ENCODE results near the gene IL21R.
"Not testable (repeated sequence)": the region's sequence is repeated elsewhere in the genome, so short reads cannot be mapped to it uniquely, and the experiment has no call there.

IL21R gene

GRCh38 chr16:27374221-27374803 lies 27.7 kb upstream of the IL21R start:
- in situ Hi-C loops (cut with MboI; ENCODE audit: low pct_unique_long_range_greater_than_20kb, low sequenced_read_pairs): no loop called here
- peak; percentile 67 for DNase-seq

- peak; percentile 99 for DNase-seq
- in situ Hi-C loops (cut with MboI; ENCODE audit: low pct_unique_long_range_greater_than_20kb, low sequenced_read_pairs): no loop called here
Measured at GRCh38 chr16:27374804-27375425, 27.1 kb upstream of the IL21R start.

GRCh38 chr16:27377666-27378485 lies 24.1 kb upstream of the IL21R start:
- in situ Hi-C loops (cut with MboI; ENCODE audit: low pct_unique_long_range_greater_than_20kb, low sequenced_read_pairs): no loop called here
- DNase-seq: no peak

DNA sequence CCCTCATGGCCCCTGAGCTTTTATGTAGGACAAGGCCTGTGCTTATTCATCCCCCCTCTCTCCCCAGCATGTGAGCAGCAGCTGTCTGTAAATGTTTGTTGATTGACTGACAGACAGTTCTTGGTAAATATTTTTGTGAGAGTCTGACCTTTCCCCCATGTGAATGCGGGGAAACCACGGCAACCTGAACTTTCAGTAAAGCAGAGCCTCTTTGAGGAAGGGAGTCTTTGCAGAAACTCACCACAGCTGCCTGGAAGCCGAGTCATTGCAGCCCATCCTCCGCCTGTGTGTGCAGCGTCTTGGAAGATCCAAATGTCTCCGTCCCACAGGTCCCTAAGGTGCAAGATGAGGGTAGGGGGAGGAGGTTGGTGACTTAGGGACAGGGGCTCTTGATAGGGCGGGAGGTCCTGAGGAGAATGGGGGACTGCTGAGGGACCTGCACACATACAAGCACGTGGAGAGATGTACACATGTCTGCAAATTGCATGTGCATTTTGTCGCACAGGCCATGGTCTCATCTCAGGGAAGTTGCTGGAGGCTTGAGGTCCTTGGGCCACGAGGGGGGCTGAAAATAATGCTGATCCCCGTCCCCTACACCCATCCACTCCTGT lies 23.0 kb upstream of the IL21R start:
- in situ Hi-C loops (cut with MboI; ENCODE audit: low pct_unique_long_range_greater_than_20kb, low sequenced_read_pairs): no loop called here

GRCh38 chr16:27379919-27380318 lies 22.1 kb upstream of the IL21R start:
- in situ Hi-C loops (cut with MboI; ENCODE audit: low pct_unique_long_range_greater_than_20kb, low sequenced_read_pairs): loop anchor here (10.0 kb wide), 1 partner anchor 65 kb away; no protein-coding TSS in a partner anchor
- DNase-seq: no peak

More for the DNA sequence above, 23.0 kb upstream of the IL21R start:
- DNase-seq: peak; percentile 42

DNA sequence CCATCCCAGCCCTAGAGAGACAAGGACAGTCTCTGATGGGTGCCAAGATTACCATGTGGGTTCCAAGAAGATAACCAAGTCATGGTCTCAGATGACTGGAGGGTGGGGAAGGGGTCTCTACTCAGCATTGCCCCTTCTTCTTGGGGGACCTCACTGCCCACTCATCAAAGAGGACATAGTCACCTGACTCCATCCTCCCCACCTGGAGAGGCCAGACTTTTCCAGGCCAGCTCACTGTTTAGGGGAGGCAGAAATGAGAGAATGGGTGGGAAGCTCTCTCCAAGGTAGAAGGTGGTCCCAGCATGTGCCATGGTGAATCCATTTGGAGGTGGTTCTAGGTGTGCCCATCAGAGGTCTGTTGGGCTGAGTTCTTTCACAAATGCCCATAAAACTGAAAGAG lies 20.7 kb upstream of the IL21R start:
- no peak for DNase-seq
- in situ Hi-C loops (cut with MboI; ENCODE audit: low pct_unique_long_range_greater_than_20kb, low sequenced_read_pairs): loop anchor here (10.0 kb wide), 1 partner anchor 64 kb away; no protein-coding TSS in a partner anchor

GRCh38 chr16:27381974-27382855 lies 19.8 kb upstream of the IL21R start:
- in situ Hi-C loops (cut with MboI; ENCODE audit: low pct_unique_long_range_greater_than_20kb, low sequenced_read_pairs): loop anchor here (10.0 kb wide), 1 partner anchor 63 kb away; no protein-coding TSS in a partner anchor
- no peak for DNase-seq

GRCh38 chr16:27383556-27384243 lies 18.3 kb upstream of the IL21R start:
- in situ Hi-C loops (cut with MboI; ENCODE audit: low pct_unique_long_range_greater_than_20kb, low sequenced_read_pairs): loop anchor here (10.0 kb wide), 1 partner anchor 61 kb away; no protein-coding TSS in a partner anchor
- peak; percentile 95 for DNase-seq

GRCh38 chr16:27384425-27384824 lies 17.5 kb upstream of the IL21R start:
- no peak for DNase-seq
- in situ Hi-C loops (cut with MboI; ENCODE audit: low pct_unique_long_range_greater_than_20kb, low sequenced_read_pairs): loop anchor here (10.0 kb wide), 1 partner anchor 60 kb away; no protein-coding TSS in a partner anchor

DNA sequence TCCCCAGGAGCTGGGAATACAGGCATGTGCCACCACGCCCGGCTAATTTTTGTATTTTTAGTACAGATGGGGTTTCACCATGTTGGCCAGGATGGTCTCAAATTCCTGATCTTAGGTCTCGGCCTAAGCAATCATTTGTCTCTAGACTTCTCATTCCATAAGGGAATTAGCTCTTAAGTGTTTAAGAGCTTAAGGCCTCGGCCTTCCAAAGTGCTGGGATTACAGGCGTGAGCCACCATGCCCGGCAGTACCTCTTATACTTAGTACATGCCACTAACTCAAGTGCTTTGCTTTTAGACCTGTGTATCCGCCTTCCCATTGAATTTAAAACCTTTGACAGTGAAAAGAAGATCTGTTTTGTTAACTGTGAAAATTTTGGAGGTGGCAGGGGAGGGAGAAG lies 16.6 kb upstream of the IL21R start:
- in situ Hi-C loops (cut with MboI; ENCODE audit: low pct_unique_long_range_greater_than_20kb, low sequenced_read_pairs): loop anchor here (10.0 kb wide), 1 partner anchor 59 kb away; no protein-coding TSS in a partner anchor
- no peak for DNase-seq

DNA sequence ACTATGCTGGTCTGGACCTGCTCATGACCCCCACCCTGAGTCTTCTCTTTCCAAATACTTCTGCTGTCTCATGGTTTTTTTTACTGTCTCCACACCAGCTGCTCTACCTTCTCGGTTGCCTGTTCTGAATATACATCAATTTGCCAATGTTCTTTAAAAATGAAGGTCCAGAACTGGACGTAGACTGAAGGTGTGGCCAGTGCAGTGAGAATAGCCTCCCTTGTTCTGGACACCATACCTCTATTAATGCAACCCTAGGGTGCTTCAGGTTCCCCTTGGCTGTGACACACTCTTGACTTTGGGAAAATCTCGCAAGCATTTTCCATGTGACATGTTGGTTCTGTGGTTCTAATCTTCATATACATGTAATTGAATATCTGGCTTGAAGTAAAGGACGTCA lies 15.3 kb upstream of the IL21R start:
- in situ Hi-C loops (cut with MboI; ENCODE audit: low pct_unique_long_range_greater_than_20kb, low sequenced_read_pairs): loop anchor here (10.0 kb wide), 1 partner anchor 58 kb away; no protein-coding TSS in a partner anchor

GRCh38 chr16:27387724-27388123 lies 14.2 kb upstream of the IL21R start:
- in situ Hi-C loops (cut with MboI; ENCODE audit: low pct_unique_long_range_greater_than_20kb, low sequenced_read_pairs): loop anchor here (10.0 kb wide), 1 partner anchor 57 kb away; no protein-coding TSS in a partner anchor
- DNase-seq: no peak

More for the DNA sequence above, 15.3 kb upstream of the IL21R start:
- DNase-seq: no peak

- DNase-seq: no peak
- in situ Hi-C loops (cut with MboI; ENCODE audit: low pct_unique_long_range_greater_than_20kb, low sequenced_read_pairs): loop anchor here (10.0 kb wide), 1 partner anchor 55 kb away; no protein-coding TSS in a partner anchor
Measured at GRCh38 chr16:27389272-27389961, 12.6 kb upstream of the IL21R start.

DNA sequence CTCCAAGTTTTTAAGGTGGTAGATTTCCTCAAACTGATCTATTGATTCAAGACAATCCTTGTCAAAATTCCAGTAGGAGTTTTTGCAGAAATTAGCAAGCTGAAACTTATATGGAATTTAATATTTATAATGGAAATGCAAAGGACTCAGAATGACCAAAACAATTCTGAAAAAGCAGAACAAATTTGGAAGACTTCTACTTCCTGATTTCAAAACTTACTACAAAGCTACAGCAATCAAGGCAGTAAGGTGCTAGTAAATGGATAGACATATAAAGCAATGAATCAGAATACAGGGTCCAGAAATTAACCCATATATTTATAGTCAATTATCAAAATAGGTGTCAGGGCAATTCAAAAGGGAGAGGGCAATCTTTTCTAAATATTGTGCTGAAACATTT lies 11.8 kb upstream of the IL21R start:
- in situ Hi-C loops (cut with MboI; ENCODE audit: low pct_unique_long_range_greater_than_20kb, low sequenced_read_pairs): no loop called here

DNA sequence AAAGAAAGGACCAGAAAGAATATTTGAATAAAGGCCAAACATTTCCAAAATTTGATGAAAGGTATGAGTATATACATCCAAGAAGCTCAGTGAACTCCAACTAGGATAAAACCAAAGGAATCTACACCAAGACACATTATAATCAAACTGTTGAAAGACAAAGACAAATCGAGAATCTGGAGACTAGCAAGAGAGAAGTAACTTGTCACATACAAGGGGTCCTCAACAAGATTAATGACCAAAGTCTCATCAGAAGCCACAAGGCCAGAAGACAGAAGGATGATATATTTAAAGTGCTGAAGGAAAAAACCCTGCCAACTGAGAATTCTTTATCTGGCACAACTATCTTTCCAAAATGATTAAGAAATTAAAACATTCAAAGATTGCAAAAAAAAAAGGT lies 9.3 kb upstream of the IL21R start:
- in situ Hi-C loops (cut with MboI; ENCODE audit: low pct_unique_long_range_greater_than_20kb, low sequenced_read_pairs): no loop called here
- no peak for DNase-seq

More for the DNA sequence above, 11.8 kb upstream of the IL21R start:
- DNase-seq: peak; percentile 53

- in situ Hi-C loops (cut with MboI; ENCODE audit: low pct_unique_long_range_greater_than_20kb, low sequenced_read_pairs): no loop called here
- DNase-seq: no peak
Measured at GRCh38 chr16:27394516-27394915, 7.5 kb upstream of the IL21R start.

- in situ Hi-C loops (cut with MboI; ENCODE audit: low pct_unique_long_range_greater_than_20kb, low sequenced_read_pairs); DNase-seq: not testable (repeated sequence)
Measured at GRCh38 chr16:27398341-27398893, 3.6 kb upstream of the IL21R start.

Data from KBM-7 (cell line).